Astrocyte (in vitro differentiated cells and primary cell): ENCODE data around the gene MAPK8IP3. TPM values are rescaled to one million over a fixed set of nuclear protein-coding genes. Genes with fewer than 3 reads are reported as not detected.

ENCODE experiments used
- DNase-seq: peaks from one replicate; pipeline ENCODE4 v3.0.0-alpha.2; 2010; ENCODE audit warnings: low read depth
- FAIRE-seq: peaks from 2 replicates; lab custom pipeline; 2011; peaks lifted over from hg19 to GRCh38; lab: Jason Lieb, UNC
- H2AFZ ChIP-seq: 2 replicates; pipeline ENCODE4 v1.6.0; 2012; ENCODE audit warnings: low read depth, low read length, inconsistent platforms
- H3K27ac ChIP-seq: 2 replicates; pipeline ENCODE4 v1.5.1; 2011; ENCODE audit warnings: low read depth, low read length, inconsistent platforms
- H3K27me3 ChIP-seq: 2 replicates; pipeline ENCODE4 v1.6.0; 2011; ENCODE audit warnings: low read length, inconsistent platforms; ENCODE audit not compliant: insufficient read depth
- H3K36me3 ChIP-seq: 2 replicates; pipeline ENCODE4 v1.5.1; 2011; ENCODE audit warnings: low read length, inconsistent platforms; ENCODE audit not compliant: insufficient read depth
- H3K4me1 ChIP-seq: 2 replicates; pipeline ENCODE4 v1.5.1; 2011; ENCODE audit warnings: low read length, inconsistent platforms; ENCODE audit not compliant: insufficient read depth
- H3K4me2 ChIP-seq: 2 replicates; pipeline ENCODE4 v1.6.0; 2012; ENCODE audit warnings: low read length, inconsistent platforms
- H3K4me3 ChIP-seq: 2 replicates; pipeline ENCODE4 v1.5.1; 2011; ENCODE audit warnings: low read depth, mild to moderate bottlenecking, low read length, inconsistent platforms; ENCODE audit not compliant: insufficient read depth
- H3K79me2 ChIP-seq: 2 replicates; pipeline ENCODE4 v1.6.0; 2012; ENCODE audit warnings: mild to moderate bottlenecking, low read length, inconsistent platforms; ENCODE audit not compliant: insufficient read depth
- H3K9ac ChIP-seq: 2 replicates; pipeline ENCODE4 v1.6.0; 2012; ENCODE audit warnings: mild to moderate bottlenecking, low read length, inconsistent platforms
- H3K9me3 ChIP-seq: 2 replicates; pipeline ENCODE4 v1.5.1; 2012; ENCODE audit warnings: low read depth, mild to moderate bottlenecking, low read length, inconsistent platforms; ENCODE audit not compliant: insufficient read depth
- H4K20me1 ChIP-seq: 2 replicates; pipeline ENCODE4 v1.6.0; 2012; ENCODE audit warnings: low read length, inconsistent platforms; ENCODE audit not compliant: insufficient read depth
- H3K27ac Mint-ChIP-seq: one replicate; pipeline ENCODE4 v1.8.0; 2021; ENCODE audit warnings: mild to moderate bottlenecking, mixed read lengths; ENCODE audit not compliant: unreplicated experiment
- H3K27me3 Mint-ChIP-seq: one replicate; pipeline ENCODE4 v1.8.0; 2021; ENCODE audit warnings: low read depth, mixed read lengths; ENCODE audit not compliant: unreplicated experiment
- H3K36me3 Mint-ChIP-seq: one replicate; pipeline ENCODE4 v1.8.0; 2021; ENCODE audit warnings: low read depth, mixed read lengths; ENCODE audit not compliant: unreplicated experiment
- H3K4me1 Mint-ChIP-seq: one replicate; pipeline ENCODE4 v1.8.0; 2021; ENCODE audit warnings: low read depth, mixed read lengths; ENCODE audit not compliant: unreplicated experiment
- H3K4me3 Mint-ChIP-seq: one replicate; pipeline ENCODE4 v1.8.0; 2021; ENCODE audit warnings: mild to moderate bottlenecking, moderate library complexity, mixed read lengths; ENCODE audit not compliant: unreplicated experiment
- H3K9me3 Mint-ChIP-seq: one replicate; pipeline ENCODE4 v1.8.0; 2021; ENCODE audit warnings: mild to moderate bottlenecking, mixed read lengths; ENCODE audit not compliant: unreplicated experiment
- CTCF ChIP-seq: IDR thresholded peaks from 2 replicates; pipeline ENCODE4 v1.5.1; 2011; ENCODE audit warnings: low read depth, mild to moderate bottlenecking, inconsistent platforms, low read length, moderate library complexity; ENCODE audit not compliant: insufficient read depth
- EZH2 ChIP-seq: IDR thresholded peaks from 2 replicates; pipeline ENCODE4 v1.6.1; 2012; ENCODE audit warnings: mild to moderate bottlenecking, low read length, inconsistent platforms; ENCODE audit not compliant: insufficient read depth
- total RNA-seq: library from RNA; stranded (reverse); gene quantifications from 2 replicates; pipeline ENCODE4 v1.2.1, GENCODE V29; 2021

The MAPK8IP3 gene
- total RNA-seq, 1 donor from 2014 or later = 92.4 TPM

GRCh38 chr16:1775006-1775845, 69.2 kb downstream of the MAPK8IP3 start:
- H3K27ac Mint-ChIP-seq = no peak overlapping the region
- H3K4me1 ChIP-seq = peaks cover 24% of the 10 kb centered on the region
- FAIRE-seq (no peak), DNase-seq (no peak)
- TF ChIP-seq CTCF = no peak
- TF ChIP-seq EZH2 = no peak
- H3K9me3 ChIP-seq = no peaks in the 10 kb centered on the region
- H3K27me3 Mint-ChIP-seq = no peaks in the 10 kb centered on the region
- peak overlapping the region; percentile 54 for H3K4me3 Mint-ChIP-seq
- no peak overlapping the region for H3K27ac ChIP-seq
- H3K27me3 ChIP-seq = no peaks in the 10 kb centered on the region
- H2AFZ ChIP-seq = no peak overlapping the region
- H3K4me2 ChIP-seq = peak overlapping the region; percentile 91
- peaks cover 41% of the 10 kb centered on the region for H3K79me2 ChIP-seq
- peak overlapping the region; percentile 91 for H3K9ac ChIP-seq
- no peaks in the 10 kb centered on the region for H3K9me3 Mint-ChIP-seq
- H3K4me1 Mint-ChIP-seq = peaks cover 4% of the 10 kb centered on the region
- no peaks in the 10 kb centered on the region for H3K36me3 Mint-ChIP-seq
- H3K36me3 ChIP-seq = no peaks in the 10 kb centered on the region
- H4K20me1 ChIP-seq = peaks cover 38% of the 10 kb centered on the region
- no peak overlapping the region for H3K4me3 ChIP-seq

GRCh38 chr16:1775846-1776671, 70.1 kb downstream of the MAPK8IP3 start:
- Mint-ChIP-seq H3K27me3 (no peaks in the 10 kb centered on the region), H3K9me3 (no peaks in the 10 kb centered on the region), H3K4me3 (no peak overlapping the region), H3K4me1 (peaks cover 5% of the 10 kb centered on the region), H3K36me3 (no peaks in the 10 kb centered on the region), H3K27ac (no peak overlapping the region)
- Histone ChIP-seq H3K4me3 (no peak overlapping the region), H3K4me1 (peaks cover 19% of the 10 kb centered on the region), H4K20me1 (peaks cover 42% of the 10 kb centered on the region), H2AFZ (no peak overlapping the region), H3K36me3 (no peaks in the 10 kb centered on the region), H3K27ac (no peak overlapping the region), H3K27me3 (no peaks in the 10 kb centered on the region), H3K9me3 (no peaks in the 10 kb centered on the region), H3K79me2 (peaks cover 47% of the 10 kb centered on the region), H3K4me2 (no peak overlapping the region), H3K9ac (no peak overlapping the region)
- FAIRE-seq (no peak), DNase-seq (no peak)
- TF ChIP-seq EZH2 = no peak
- no peak for TF ChIP-seq CTCF
